Chondrocyte (in vitro differentiated cells): Measurements from ENCODE around the gene LTC4S. TPM values are rescaled to one million over a fixed set of nuclear protein-coding genes. Genes with fewer than 3 reads are reported as not detected.

ENCODE experiments used
- DNase-seq: peaks from one replicate; pipeline ENCODE4 v3.0.0; 2021; ENCODE audit warnings: mixed read lengths, low spot score
- H3K27ac Mint-ChIP-seq: one replicate; pipeline ENCODE4 v1.8.0; 2021; ENCODE audit warnings: mild to moderate bottlenecking, moderate library complexity, mixed read lengths; ENCODE audit not compliant: unreplicated experiment
- H3K27me3 Mint-ChIP-seq: 2 replicates; pipeline ENCODE4 v1.8.0; 2021; ENCODE audit warnings: low read depth, mixed read lengths
- H3K36me3 Mint-ChIP-seq: 2 replicates; pipeline ENCODE4 v1.8.0; 2021; ENCODE audit warnings: low read depth, mixed read lengths
- H3K4me1 Mint-ChIP-seq: 2 replicates; pipeline ENCODE4 v1.8.0; 2021; ENCODE audit warnings: low read depth, mild to moderate bottlenecking, mixed read lengths
- H3K4me3 Mint-ChIP-seq: one replicate; pipeline ENCODE4 v1.8.0; 2021; ENCODE audit warnings: mild to moderate bottlenecking, moderate library complexity, mixed read lengths; ENCODE audit not compliant: unreplicated experiment
- H3K9me3 Mint-ChIP-seq: 2 replicates; pipeline ENCODE4 v1.8.0; 2021; ENCODE audit warnings: low read depth, mixed read lengths
- CTCF ChIP-seq: fragments of 200-600 bp; sonication (generic); IDR thresholded peaks from 2 replicates; pipeline ENCODE4 v1.5.0; 2021; ENCODE audit warnings: antibody characterized with exemption, mild to moderate bottlenecking, moderate library complexity
- total RNA-seq: library from RNA; stranded (reverse); gene quantifications from 3 replicates; pipeline ENCODE4 v1.2.1, GENCODE V29; 2021

LTC4S gene
- total RNA-seq, 1 donor from 2014 or later, result 1.2 TPM

- no peaks in the 10 kb centered on the region for H3K9me3 Mint-ChIP-seq
- DNase-seq, result no peak
- no peak overlapping the region for H3K4me3 Mint-ChIP-seq
- no peak for TF ChIP-seq CTCF
- no peaks in the 10 kb centered on the region for H3K27me3 Mint-ChIP-seq
- no peak overlapping the region for H3K27ac Mint-ChIP-seq
- H3K4me1 Mint-ChIP-seq, result no peaks in the 10 kb centered on the region
- H3K36me3 Mint-ChIP-seq, result peaks cover 31% of the 10 kb centered on the region
Measured at GRCh38 chr5:179777909-179778308, 15.9 kb upstream of the LTC4S start.

GRCh38 chr5:179778591-179778990, 15.2 kb upstream of the LTC4S start:
- no peak for DNase-seq
- no peak for TF ChIP-seq CTCF
- Mint-ChIP-seq H3K36me3 (peaks cover 25% of the 10 kb centered on the region), H3K27ac (no peak overlapping the region), H3K9me3 (no peaks in the 10 kb centered on the region), H3K4me1 (no peaks in the 10 kb centered on the region), H3K4me3 (no peak overlapping the region), H3K27me3 (no peaks in the 10 kb centered on the region)

- H3K27me3 Mint-ChIP-seq, result no peaks in the 10 kb centered on the region
- H3K36me3 Mint-ChIP-seq, result peaks cover 20% of the 10 kb centered on the region
- no peaks in the 10 kb centered on the region for H3K9me3 Mint-ChIP-seq
- DNase-seq, result no peak
- TF ChIP-seq CTCF, result no peak
- H3K4me1 Mint-ChIP-seq, result no peaks in the 10 kb centered on the region
- H3K27ac Mint-ChIP-seq, result no peak overlapping the region
- no peak overlapping the region for H3K4me3 Mint-ChIP-seq
Measured at GRCh38 chr5:179779826-179780225, 14.0 kb upstream of the LTC4S start.

- no peaks in the 10 kb centered on the region for H3K4me1 Mint-ChIP-seq
- no peaks in the 10 kb centered on the region for H3K9me3 Mint-ChIP-seq
- H3K4me3 Mint-ChIP-seq, result no peak overlapping the region
- TF ChIP-seq CTCF, result no peak
- no peaks in the 10 kb centered on the region for H3K27me3 Mint-ChIP-seq
- no peak overlapping the region for H3K27ac Mint-ChIP-seq
- peaks cover 20% of the 10 kb centered on the region for H3K36me3 Mint-ChIP-seq
- DNase-seq, result no peak
Measured at GRCh38 chr5:179780362-179780761, 13.4 kb upstream of the LTC4S start.

- Mint-ChIP-seq H3K4me1 (no peaks in the 10 kb centered on the region), H3K27me3 (no peaks in the 10 kb centered on the region), H3K36me3 (peaks cover 16% of the 10 kb centered on the region), H3K4me3 (no peak overlapping the region), H3K27ac (no peak overlapping the region), H3K9me3 (no peaks in the 10 kb centered on the region)
- no peak for TF ChIP-seq CTCF
- DNase-seq, result no peak
Measured at GRCh38 chr5:179781846-179782245, 11.9 kb upstream of the LTC4S start.
